Measurements from ENCODE around the gene DNAJC19. TPM values are rescaled to one million over a fixed set of nuclear protein-coding genes. Genes with fewer than 3 reads are reported as not detected.
A peak's percentile ranks its signal among the peaks of the same experiment; 100 is the strongest.

Gene DNAJC19
- total RNA-seq (48.9 and 50.3 TPM in 2 replicates), polyA plus RNA-seq (26.9 and 27.8 TPM in 2 replicates), polyA minus RNA-seq (15.6 and 20.8 TPM in 2 replicates)
- 43.6 TPM for total RNA-seq (2013)

DNA sequence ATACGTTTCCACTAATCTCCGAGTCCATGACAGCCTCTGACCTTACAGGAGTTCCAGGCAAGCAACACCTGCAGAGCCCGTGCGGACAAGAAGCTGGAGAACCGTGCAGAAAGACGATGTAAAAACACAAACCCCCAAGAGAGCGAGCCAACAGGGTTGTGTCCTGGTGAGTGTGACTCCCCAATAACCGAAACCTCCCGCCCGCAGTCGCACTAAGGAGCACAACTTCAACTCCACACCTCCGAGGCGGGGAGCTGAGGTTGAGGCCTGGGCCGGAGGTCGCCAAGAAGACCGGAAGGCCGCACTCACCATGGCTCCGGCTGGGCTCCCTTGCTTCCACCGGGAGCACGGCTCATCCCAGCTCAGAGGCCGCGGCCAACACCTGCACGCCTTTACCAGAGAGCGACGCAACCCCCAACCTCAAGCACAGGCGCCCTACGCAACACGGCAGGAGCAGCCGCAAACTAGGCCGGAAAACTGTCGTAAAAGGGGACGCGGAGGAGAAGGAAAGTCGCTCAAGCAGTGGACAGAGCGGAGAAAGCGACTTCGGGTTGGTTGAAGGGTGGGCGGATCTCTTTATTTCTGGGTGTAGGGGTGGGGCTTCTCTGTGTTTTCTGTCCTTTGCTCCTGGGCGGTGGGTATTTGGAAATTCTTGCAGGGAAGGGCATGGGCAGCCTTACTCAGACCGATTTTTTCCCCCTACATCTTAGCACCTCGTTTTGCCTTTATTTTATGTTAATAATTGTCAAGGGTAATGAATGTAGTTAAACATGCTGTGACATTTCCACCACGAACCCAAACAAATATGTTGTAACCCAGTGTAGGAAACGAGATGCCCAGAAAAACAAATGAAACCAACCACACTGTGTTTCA is at the start of gene DNAJC19:
Gene DNAJC19, minus strand, starts transcription at position 446 of the 873 bp plus-strand sequence. Its CDS starts 134 bp downstream, at position 312.
- WGBS (ENCODE audit: insufficient coverage): 0% methylated on average over 32 of the region's 43 CpGs
- no peaks in the 10 kb centered on the region for H4K20me1 ChIP-seq (ENCODE audit: control insufficient read depth, insufficient read depth, low read length, poor library complexity, severe bottlenecking)
- CTCF ChIA-PET: no interaction called here

More for the DNA sequence above, at the start of gene DNAJC19:
- H3K4me3 Mint-ChIP-seq: peak within 1 kb of the TSS; percentile 96
- H3K27ac Mint-ChIP-seq: peak within 1 kb of the TSS; percentile 97
- H3K9me3 Mint-ChIP-seq (ENCODE audit: insufficient read depth): no peaks in the 10 kb centered on the region
- TF ChIP-seq, protein P1, sequence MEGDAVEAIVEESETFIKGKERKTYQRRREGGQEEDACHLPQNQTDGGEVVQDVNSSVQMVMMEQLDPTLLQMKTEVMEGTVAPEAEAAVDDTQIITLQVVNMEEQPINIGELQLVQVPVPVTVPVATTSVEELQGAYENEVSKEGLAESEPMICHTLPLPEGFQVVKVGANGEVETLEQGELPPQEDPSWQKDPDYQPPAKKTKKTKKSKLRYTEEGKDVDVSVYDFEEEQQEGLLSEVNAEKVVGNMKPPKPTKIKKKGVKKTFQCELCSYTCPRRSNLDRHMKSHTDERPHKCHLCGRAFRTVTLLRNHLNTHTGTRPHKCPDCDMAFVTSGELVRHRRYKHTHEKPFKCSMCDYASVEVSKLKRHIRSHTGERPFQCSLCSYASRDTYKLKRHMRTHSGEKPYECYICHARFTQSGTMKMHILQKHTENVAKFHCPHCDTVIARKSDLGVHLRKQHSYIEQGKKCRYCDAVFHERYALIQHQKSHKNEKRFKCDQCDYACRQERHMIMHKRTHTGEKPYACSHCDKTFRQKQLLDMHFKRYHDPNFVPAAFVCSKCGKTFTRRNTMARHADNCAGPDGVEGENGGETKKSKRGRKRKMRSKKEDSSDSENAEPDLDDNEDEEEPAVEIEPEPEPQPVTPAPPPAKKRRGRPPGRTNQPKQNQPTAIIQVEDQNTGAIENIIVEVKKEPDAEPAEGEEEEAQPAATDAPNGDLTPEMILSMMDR (IDR thresholded peaks at IDR 0.05): no peak
- no peak for TF ChIP-seq EZH2 (IDR thresholded peaks at IDR 0.05; ENCODE audit: borderline replicate concordance, insufficient read depth, low read depth, low read length, poor library complexity, severe bottlenecking)
- H2AFZ ChIP-seq (ENCODE audit: insufficient read depth, low read depth, low read length, poor library complexity, severe bottlenecking): peak within 1 kb of the TSS; percentile 96
- H3K4me3 ChIP-seq (ENCODE audit: control extremely low read depth in 1 of 5, extremely low read depth in 1 of 5, insufficient read depth in 1 of 5, low read depth in 2 of 5, low read length in 4 of 5): peak within 1 kb of the TSS; percentile 75 to 99 (median 85)
- H3K4me1 ChIP-seq (ENCODE audit: control insufficient read depth in 2 of 2, insufficient read depth in 2 of 2, low read length in 2 of 2): peaks cover 15 to 17% of the 10 kb centered on the region in 2 donors
- DNase-seq: peak; percentile 95
- H3K27me3 ChIP-seq (replicated peaks in 1 of 4; ENCODE audit: control extremely low read depth in 1 of 4, control insufficient read depth in 3 of 4, insufficient read depth in 4 of 4, low read length in 3 of 4): no peaks in the 10 kb centered on the region
- peak within 1 kb of the TSS; percentile 77 for H3K4me2 ChIP-seq (replicated peaks; ENCODE audit: low read depth, low read length, poor library complexity, severe bottlenecking)
- no peaks in the 10 kb centered on the region for H3K9me3 ChIP-seq (ENCODE audit: control extremely low read depth in 1 of 3, control insufficient read depth in 2 of 3, insufficient read depth in 1 of 3, low read length in 2 of 3)
- H3K79me2 ChIP-seq (ENCODE audit: control insufficient read depth, insufficient read depth, low read length): peaks cover 12% of the 10 kb centered on the region
- H3K27ac ChIP-seq (ENCODE audit: low read length in 2 of 2): peak within 1 kb of the TSS; percentile 80
- peaks cover 37% of the 10 kb centered on the region for H3K4me1 Mint-ChIP-seq
- H3K9ac ChIP-seq (ENCODE audit: low read length): peak within 1 kb of the TSS; percentile 75
- POLR2A ChIA-PET: interaction anchor here (0.6 kb wide), 1 partner anchor 77 kb away, joined by 3 read pairs; the partner anchor contains the start of gene FXR1
- peaks cover 10% of the 10 kb centered on the region for H3K27me3 Mint-ChIP-seq
- intact Hi-C loops (cut with micrococcal nuclease): loop anchor here (1.0 to 2.0 kb wide), 4 partner anchors 77 to 1803 kb away; partner anchors contain the start of genes ATP11B, FXR1, TTC14 and USP13
- peaks cover 0 to 20% of the 10 kb centered on the region in 2 experiments for H3K36me3 ChIP-seq (replicated peaks in 1 of 2; ENCODE audit: control extremely low read depth in 1 of 2, control insufficient read depth in 1 of 2, extremely low read depth in 1 of 2, insufficient read depth in 2 of 2, low read length in 1 of 2)
- ATAC-seq (ENCODE audit: low read depth): peak; percentile 97
